Measurements from ENCODE around the gene PDS5A. TPM values are rescaled to one million over a fixed set of nuclear protein-coding genes. Genes with fewer than 3 reads are reported as not detected.

Gene PDS5A
- total RNA-seq, 1 experiment from 2014 or later = 98.3 TPM

GRCh38 chr4:39947963-39948362 lies 29.7 kb downstream of the PDS5A start:
- H3K27me3 ChIP-seq (ENCODE audit: insufficient read depth, low read length) = no peaks in the 10 kb centered on the region
- H3K79me2 ChIP-seq (ENCODE audit: insufficient read depth, low read length) = peaks cover 99% of the 10 kb centered on the region
- ChIA-PET RAD21 (ENCODE audit: low non-redundant PET in 1 of 2, low total read pairs in 2 of 2, uncharacterized antibody in 2 of 2, unreplicated experiment in 2 of 2) (no interaction called here), CTCF (no interaction called here), POLR2A (interaction anchor here (0.7 kb wide), 1 partner anchor 993 kb away, joined by 3 read pairs; no protein-coding TSS in a partner anchor)
- no peak for ATAC-seq
- H3K27ac ChIP-seq (ENCODE audit: low read depth, low read length) = no peak overlapping the region
- no peak overlapping the region for H3K4me2 ChIP-seq (ENCODE audit: low read length)
- no peak for TF ChIP-seq ZNF274 (IDR thresholded peaks at IDR 0.05; ENCODE audit: low read depth, low read length)
- TF ChIP-seq ZBTB33 (IDR thresholded peaks at IDR 0.05; ENCODE audit: extremely low read depth, insufficient replicate concordance, low read length) = no peak
- TF ChIP-seq POLR2AphosphoS5 (IDR thresholded peaks at IDR 0.05; ENCODE audit: low read depth, low read length) = no peak
- no peak for TF ChIP-seq SIN3A (IDR thresholded peaks at IDR 0.05; ENCODE audit: low read depth)
- TF ChIP-seq EGR1 (IDR thresholded peaks at IDR 0.05; ENCODE audit: low read depth) = no peak
- TF ChIP-seq MAX (IDR thresholded peaks at IDR 0.05) = no peak
- TF ChIP-seq POLR2A (IDR thresholded peaks at IDR 0.05; ENCODE audit: borderline replicate concordance, extremely low read depth, insufficient read depth, insufficient read length) = no peak
- no peak for TF ChIP-seq TCF7L2 (IDR thresholded peaks at IDR 0.05; ENCODE audit: borderline replicate concordance, extremely low read depth, insufficient read depth, insufficient read length)
- TF ChIP-seq ELF1 (IDR thresholded peaks at IDR 0.05; ENCODE audit: borderline replicate concordance, low read depth) = no peak
- H3K9ac ChIP-seq (ENCODE audit: low read length) = no peak overlapping the region
- no peak for DNase-seq (ENCODE audit: low read depth, low spot score)
- intact Hi-C loops (cut with micrococcal nuclease) = no loop called here
- no TSS peak for BruUV-seq (replicated peaks)
- no peaks in the 10 kb centered on the region for H3K9me3 ChIP-seq (ENCODE audit: control insufficient read depth in 1 of 2, insufficient read depth in 1 of 2, low read depth in 1 of 2, low read length in 2 of 2)
- H4K20me1 ChIP-seq (ENCODE audit: insufficient read depth) = peaks cover 21% of the 10 kb centered on the region
- H2AFZ ChIP-seq (ENCODE audit: low read depth, low read length, poor library complexity, severe bottlenecking) = no peak overlapping the region
- no peaks in the 10 kb centered on the region for H3K9me2 ChIP-seq (ENCODE audit: insufficient read depth)
- no peaks in the 10 kb centered on the region for H3K36me3 ChIP-seq (ENCODE audit: control insufficient read depth in 1 of 2, insufficient read depth in 2 of 2, low read length in 2 of 2)
- no peak overlapping the region for H3K4me3 ChIP-seq (replicated peaks in 1 of 2; ENCODE audit: low read depth in 1 of 2, low read length in 2 of 2)
- H3K4me1 ChIP-seq (ENCODE audit: control insufficient read depth in 1 of 2, insufficient read depth in 2 of 2, low read length in 2 of 2) = peaks cover 0 to 4% of the 10 kb centered on the region in 2 experiments; a peak in 2 of 4 replicates

Data from HCT116 (cell line).